Body of pancreas (tissue), 4 donors: Measurements from ENCODE around the gene RHBDD2. TPM values are rescaled to one million over a fixed set of nuclear protein-coding genes. Genes with fewer than 3 reads are reported as not detected.

Experiments used
- ATAC-seq: fragments of 150-250 bp; one replicate; pipeline ENCODE4 v1.9.1; 2016
- DNase-seq, 4 donors: peaks; one replicate each; pipeline ENCODE4 v3.0.0-alpha.2; 2019
- H3K27ac ChIP-seq, 4 donors: fragments of 200-600 bp; sonication (generic); 1 replicate in 3 of 4; 2 replicates in 1 of 4; pipeline versions ENCODE4 v1.5.1 to v1.6.1; 2016 to 2019; ENCODE audit warnings: mild to moderate bottlenecking in 1 of 4, mixed read lengths in 1 of 4, moderate library complexity in 1 of 4
- H3K27me3 ChIP-seq, 2 donors: fragments of 200-600 bp; sonication (generic); one replicate each; pipeline ENCODE4 v1.6.0; 2016; ENCODE audit warnings: mild to moderate bottlenecking in 1 of 2
- H3K36me3 ChIP-seq, 2 donors: fragments of 200-600 bp; sonication (generic); replicated peaks in 1 of 2; 2 replicates each; pipeline ENCODE4 v1.5.1; 2016; ENCODE audit warnings: low read depth in 2 of 2; ENCODE audit not compliant: insufficient read depth in 1 of 2
- H3K4me1 ChIP-seq: fragments of 200-600 bp; sonication (generic); one replicate; pipeline ENCODE4 v1.6.0; 2016
- H3K4me3 ChIP-seq, 2 donors: fragments of 200-600 bp; sonication (generic); 1 replicate in 1 of 2; 2 replicates in 1 of 2; pipeline ENCODE4 v1.5.1; 2016 to 2019
- H3K9me3 ChIP-seq, 3 donors: fragments of 200-600 bp; sonication (generic); 1 replicate in 2 of 3; 2 replicates in 1 of 3; pipeline ENCODE4 v1.5.1; 2016
- POLR2A ChIP-seq, 3 donors: fragments of 450-650 bp; IDR thresholded peaks; one replicate each; pipeline ENCODE4 v1.6.1; 2016; ENCODE audit warnings: antibody characterized with exemption in 3 of 3, mild to moderate bottlenecking in 2 of 3
- WGBS, 2 donors: methylation state at CpG; one replicate each; pipeline ENCODE4 v1.1.5; 2017; 5-methylcytosine and 5-hydroxymethylcytosine counted together
- intact Hi-C: fragments of 100-400 bp; cut with DNase I; formaldehyde crosslinking; loops from one replicate; pipeline ENCODE4 v1.15.1; 2023
- microRNA-seq, 2 donors: library from miRNA; unstranded; fragments of <30 nt; microRNA quantifications; one replicate each; pipeline ENCODE4, GENCODE V29; 2016; ENCODE audit warnings: borderline number of aligned reads in 2 of 2, borderline replicate concordance in 2 of 2
- total RNA-seq, 2 donors: library from RNA; depleted of rRNA; stranded (reverse); fragments of >200 nt; gene quantifications; one replicate each; pipeline ENCODE4 v1.1.0, GENCODE V29; 2016
- TF ChIP-seq, protein P1 (sequence below), 7 experiments: fragments of 450-650 bp in 4 of 7; fragments of 200-600 bp in 3 of 7; sonication (generic) in 3 of 7; IDR thresholded peaks; one replicate each; pipeline ENCODE4 v1.5.1; 2016 to 2019; ENCODE audit warnings: antibody characterized with exemption in 7 of 7

RHBDD2 gene
- total RNA-seq, 2 donors from 2014 or later: 18.7 to 41.2 TPM

DNA sequence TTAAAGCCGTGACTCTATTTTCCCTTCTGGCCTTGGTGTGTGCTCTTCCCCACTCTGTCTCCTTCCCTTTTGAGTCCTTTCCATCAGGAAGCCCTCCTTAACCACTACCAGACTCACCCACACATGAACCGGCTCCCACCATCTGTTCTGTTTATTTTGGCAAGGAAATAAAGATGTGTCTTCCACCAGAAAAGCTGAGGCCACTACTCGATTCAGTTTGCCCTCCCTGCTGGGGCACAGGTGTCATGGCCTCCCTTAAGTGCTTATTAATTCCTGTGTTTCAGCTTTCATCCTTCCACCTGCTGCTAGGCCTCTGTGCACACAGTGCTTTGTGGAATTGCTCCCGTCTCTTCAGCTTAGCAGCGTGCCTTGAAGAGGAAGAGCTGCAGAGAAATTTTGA, 52.8 kb downstream of the RHBDD2 start:
- ATAC-seq (no peak), DNase-seq (peak in 1 of 4 donors; percentile 8)
- WGBS, 2 donors: 60% methylated on average over 5 of the region's 5 CpGs
- peak overlapping the region in 2 of 4 donors; percentile 9 to 29 for H3K27ac ChIP-seq
- H3K36me3 ChIP-seq: no peaks in the 10 kb centered on the region
- TF ChIP-seq POLR2A (IDR thresholded peaks at IDR 0.05): no peak
- TF ChIP-seq, protein P1, sequence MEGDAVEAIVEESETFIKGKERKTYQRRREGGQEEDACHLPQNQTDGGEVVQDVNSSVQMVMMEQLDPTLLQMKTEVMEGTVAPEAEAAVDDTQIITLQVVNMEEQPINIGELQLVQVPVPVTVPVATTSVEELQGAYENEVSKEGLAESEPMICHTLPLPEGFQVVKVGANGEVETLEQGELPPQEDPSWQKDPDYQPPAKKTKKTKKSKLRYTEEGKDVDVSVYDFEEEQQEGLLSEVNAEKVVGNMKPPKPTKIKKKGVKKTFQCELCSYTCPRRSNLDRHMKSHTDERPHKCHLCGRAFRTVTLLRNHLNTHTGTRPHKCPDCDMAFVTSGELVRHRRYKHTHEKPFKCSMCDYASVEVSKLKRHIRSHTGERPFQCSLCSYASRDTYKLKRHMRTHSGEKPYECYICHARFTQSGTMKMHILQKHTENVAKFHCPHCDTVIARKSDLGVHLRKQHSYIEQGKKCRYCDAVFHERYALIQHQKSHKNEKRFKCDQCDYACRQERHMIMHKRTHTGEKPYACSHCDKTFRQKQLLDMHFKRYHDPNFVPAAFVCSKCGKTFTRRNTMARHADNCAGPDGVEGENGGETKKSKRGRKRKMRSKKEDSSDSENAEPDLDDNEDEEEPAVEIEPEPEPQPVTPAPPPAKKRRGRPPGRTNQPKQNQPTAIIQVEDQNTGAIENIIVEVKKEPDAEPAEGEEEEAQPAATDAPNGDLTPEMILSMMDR (IDR thresholded peaks at IDR 0.05): no peak
- no peaks in the 10 kb centered on the region for H3K27me3 ChIP-seq
- H3K4me1 ChIP-seq: peaks cover 18% of the 10 kb centered on the region
- H3K4me3 ChIP-seq: no peak overlapping the region
- intact Hi-C loops: no loop called here
- H3K9me3 ChIP-seq: no peaks in the 10 kb centered on the region

DNA sequence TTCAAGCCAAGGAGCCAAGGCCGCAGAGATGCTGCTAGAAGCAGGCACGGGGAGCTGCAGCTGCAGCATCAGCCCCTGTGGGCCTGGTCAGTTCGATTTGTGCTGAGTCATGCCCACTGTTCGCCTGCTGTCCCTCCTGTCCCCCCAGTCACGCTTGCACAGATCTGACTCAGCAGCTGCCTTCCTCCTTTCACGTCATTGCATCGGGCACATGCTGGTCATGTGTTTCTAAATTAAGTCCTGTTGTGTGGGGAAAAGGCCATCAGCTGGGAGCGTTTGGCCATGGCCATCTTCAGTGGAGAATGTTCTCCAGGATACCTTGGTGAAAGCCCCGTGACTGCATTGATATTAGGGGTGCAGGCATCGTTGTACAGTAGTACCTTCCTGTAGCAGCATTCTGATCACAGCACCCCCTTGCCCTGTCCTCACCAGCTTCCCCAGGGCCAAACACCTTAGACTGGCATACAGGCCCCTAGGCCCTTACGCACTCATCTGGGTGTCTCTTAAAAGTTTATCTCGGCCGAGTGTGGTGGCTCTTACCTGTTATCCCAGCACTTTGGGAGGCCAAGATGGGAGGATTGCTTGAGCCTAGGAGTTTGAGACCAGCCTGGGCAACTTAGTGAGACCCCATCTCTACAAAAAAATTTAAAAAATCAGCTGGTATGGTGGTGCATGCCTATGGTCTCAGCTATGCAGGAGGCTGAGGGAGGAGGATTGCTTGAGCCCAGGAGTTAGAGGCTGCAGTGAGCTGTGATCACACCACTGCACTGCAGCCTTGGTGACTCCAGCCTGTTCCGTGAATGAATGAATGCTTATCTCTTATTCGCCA, 59.3 kb downstream of the RHBDD2 start:
- ATAC-seq (peak; percentile 45), DNase-seq (peak in 3 of 4 donors; percentile 44 to 71 (median 45))
- intact Hi-C loops: no loop called here
- Histone ChIP-seq H3K9me3 (no peaks in the 10 kb centered on the region), H3K27ac (no peak overlapping the region), H3K4me1 (peaks cover 18% of the 10 kb centered on the region), H3K4me3 (no peak overlapping the region), H3K27me3 (no peaks in the 10 kb centered on the region), H3K36me3 (no peaks in the 10 kb centered on the region)
- no peak for TF ChIP-seq POLR2A (IDR thresholded peaks at IDR 0.05)
- 72 to 88% methylated on average over 13 to 15 of the region's 15 CpGs for WGBS, 2 donors

Small RNAs within 50 kb of the gene (microRNA-seq; reads per million reads assigned to microRNA genes)
- gene MIR4651: 0 to 1.4 reads per million in 2 donors

Other genes starting within 250 kb of the RHBDD2 start
- gene HIP1, start 140.1 kb upstream of the RHBDD2 start, total RNA-seq: 10 to 100 TPM in 1 of 2 donors, 1 to 10 TPM in 1; 8.3 to 14.5 TPM
- not detected for gene CCL26, start 106.8 kb upstream of the RHBDD2 start, total RNA-seq
- not detected for gene CCL24, start 65.2 kb upstream of the RHBDD2 start, total RNA-seq
- gene POR, start 36.1 kb downstream of the RHBDD2 start, total RNA-seq: 100 to 1,000 TPM in 1 of 2 donors, 10 to 100 TPM in 1; 54.2 to 118 TPM
- 10 to 100 TPM; 22.1 to 35.0 TPM for gene TMEM120A, start 115.6 kb downstream of the RHBDD2 start, total RNA-seq
- 10 to 100 TPM; 20.8 to 24.7 TPM for gene STYXL1, start 169.0 kb downstream of the RHBDD2 start, total RNA-seq
- gene MDH2, start 169.1 kb downstream of the RHBDD2 start, total RNA-seq: 10 to 100 TPM; 56.6 to 67.2 TPM